Aorta (tissue), 5 donors: ENCODE measurements around the gene ZKSCAN7. TPM values are rescaled to one million over a fixed set of nuclear protein-coding genes. Genes with fewer than 3 reads are reported as not detected.
"Not testable (repeated sequence)": the region's sequence is repeated elsewhere in the genome, so short reads cannot be mapped to it uniquely, and the experiment has no call there.

Source experiments
- ATAC-seq: fragments of 200-7000 bp; cut with Tn5 transposase; one replicate; pipeline ENCODE4 v1.9.1; 2022; ENCODE audit warnings: moderate library complexity; ENCODE audit not compliant: low FRiP score
- DNase-seq, 2 donors: peaks; one replicate each; pipeline ENCODE4 v3.0.0-alpha.2; 2020
- H3K27ac ChIP-seq, 2 donors: one replicate each; pipeline ENCODE4 v1.5.1; 2013; ENCODE audit warnings: low read length in 2 of 2, mild to moderate bottlenecking in 2 of 2, moderate library complexity in 2 of 2, control low read depth in 1 of 2, inconsistent platforms in 1 of 2, low read depth in 1 of 2
- H3K27me3 ChIP-seq, 2 donors: one replicate each; pipeline ENCODE4 v1.6.1; 2013; ENCODE audit warnings: control low read depth in 1 of 2, low read length in 1 of 2, mild to moderate bottlenecking in 1 of 2, moderate library complexity in 1 of 2; ENCODE audit not compliant: insufficient read depth in 2 of 2, control insufficient read depth in 1 of 2
- H3K36me3 ChIP-seq, 2 donors: one replicate each; pipeline ENCODE4 v1.6.1; 2013; ENCODE audit warnings: control low read depth in 1 of 2, low read length in 1 of 2, mild to moderate bottlenecking in 1 of 2; ENCODE audit not compliant: insufficient read depth in 2 of 2, control insufficient read depth in 1 of 2
- H3K4me1 ChIP-seq, 2 donors: one replicate each; pipeline ENCODE4 v1.6.1; 2013; ENCODE audit warnings: low read length in 2 of 2, control low read depth in 1 of 2, mild to moderate bottlenecking in 1 of 2, moderate library complexity in 1 of 2; ENCODE audit not compliant: insufficient read depth in 2 of 2, control insufficient read depth in 1 of 2
- H3K4me3 ChIP-seq, 2 donors: one replicate each; pipeline ENCODE4 v1.5.1; 2013; ENCODE audit warnings: low read length in 2 of 2, control low read depth in 1 of 2, mild to moderate bottlenecking in 1 of 2
- H3K9me3 ChIP-seq: one replicate; pipeline ENCODE4 v1.6.1; 2013; ENCODE audit warnings: mild to moderate bottlenecking, low read length; ENCODE audit not compliant: control insufficient read depth
- WGBS, 2 donors: extraction: QIAGEN DNeasy Blood & Tissue Kit; methylation state at CpG; one replicate each; pipeline ENCODE4 v1.1.7; 2013; 5-methylcytosine and 5-hydroxymethylcytosine counted together
- intact Hi-C, 2 donors: fragments of 100-400 bp; cut with DNase I; formaldehyde crosslinking; loops; one replicate each; pipeline versions ENCODE4 v1.14.2 to v1.15.0; 2022
- polyA plus RNA-seq, 2 donors: library from polyadenylated mRNA; stranded (reverse); fragments of 200-250 nt; gene quantifications; one replicate each; pipeline ENCODE4 v1.2.3, GENCODE V29; 2013
- total RNA-seq, 2 donors: library from RNA; stranded (reverse); fragmentation: NEBNext Ultra II Directional; extraction: Animal tissue kit (Norgen Biotek cat#: 25700); gene quantifications; one replicate each; pipeline ENCODE4 v1.2.1, GENCODE V29; 2021
- donor health status: healthy with polysubstance abuse.
- donor health status: Bipolar disorder and iron deficiency.
- donor health status: DM: no; HTN: no; CAD: no.
- donor health status: DM: no; HTN: no; CAD: no.
- donor health status: DM: yes; HTN: yes; CAD: no.

ZKSCAN7 gene
- total and polyA plus RNA-seq, 4 donors: 0.50 to 6.2 (median 2.8) TPM

GRCh38 chr3:44555723-44556122 is 730 bp downstream of the ZKSCAN7 start:
- no peaks in the 10 kb centered on the region for H3K9me3 ChIP-seq
- peaks cover 0 to 2% of the 10 kb centered on the region in 2 donors for H3K4me1 ChIP-seq
- H3K27me3 ChIP-seq: no peaks in the 10 kb centered on the region
- H3K36me3 ChIP-seq: no peaks in the 10 kb centered on the region
- no peak for DNase-seq
- 8 to 10% methylated on average over 5 of the region's 5 CpGs for whole genome bisulfite sequencing, 2 donors
- intact Hi-C loops: loop anchor here in 1 of 2 donors (2.0 kb wide), 1 partner anchor 45 kb away; no protein-coding TSS in a partner anchor
- no peak for ATAC-seq
- peak overlapping the region; percentile 42 to 86 for H3K4me3 ChIP-seq
- H3K27ac ChIP-seq: no peak overlapping the region

- WGBS, 2 donors: 96 to 97% methylated on average over 9 of the region's 9 CpGs
- intact Hi-C loops: no loop called here
- peaks cover 0 to 2% of the 10 kb centered on the region in 2 donors for H3K4me1 ChIP-seq
- peaks cover 0 to 3% of the 10 kb centered on the region in 2 donors for H3K36me3 ChIP-seq
- H3K4me3 ChIP-seq: no peak overlapping the region
- no peaks in the 10 kb centered on the region for H3K27me3 ChIP-seq
- peaks cover 4% of the 10 kb centered on the region for H3K9me3 ChIP-seq
- no peak for DNase-seq
- no peak overlapping the region for H3K27ac ChIP-seq
- no peak for ATAC-seq
These were observed 2.1 kb downstream of the ZKSCAN7 start for GRCh38 chr3:44557074-44557473.

- no peaks in the 10 kb centered on the region for H3K27me3 ChIP-seq
- H3K4me1 ChIP-seq: no peaks in the 10 kb centered on the region
- peaks cover 7% of the 10 kb centered on the region for H3K9me3 ChIP-seq
- H3K27ac ChIP-seq: no peak overlapping the region
- intact Hi-C loops: no loop called here
- ATAC-seq (no peak), DNase-seq (no peak)
- 95 to 100% methylated on average over 1 of the region's 1 CpG for WGBS, 2 donors
- no peak overlapping the region for H3K4me3 ChIP-seq
- peaks cover 7 to 8% of the 10 kb centered on the region in 2 donors for H3K36me3 ChIP-seq
These were observed 6.1 kb downstream of the ZKSCAN7 start for GRCh38 chr3:44561076-44561475.

- 96 to 100% methylated on average over 3 of the region's 3 CpGs for WGBS, 2 donors
- Histone ChIP-seq H3K9me3 (peaks cover 7% of the 10 kb centered on the region), H3K36me3 (peaks cover 9 to 10% of the 10 kb centered on the region in 2 donors), H3K27ac (no peak overlapping the region), H3K27me3 (no peaks in the 10 kb centered on the region), H3K4me3 (no peak overlapping the region), H3K4me1 (no peaks in the 10 kb centered on the region)
- DNase-seq (no peak), ATAC-seq (no peak)
- intact Hi-C loops: no loop called here
These were observed 7.2 kb downstream of the ZKSCAN7 start for GRCh38 chr3:44562147-44562546.

GRCh38 chr3:44568561-44568960 is 13.6 kb downstream of the ZKSCAN7 start:
- H3K27ac ChIP-seq: no peak overlapping the region
- WGBS, 2 donors: 98 to 100% methylated on average over 1 of the region's 1 CpG
- intact Hi-C loops: no loop called here
- DNase-seq (no peak), ATAC-seq (no peak)
- H3K27me3 ChIP-seq: no peaks in the 10 kb centered on the region
- H3K4me1 ChIP-seq: no peaks in the 10 kb centered on the region
- H3K4me3 ChIP-seq: no peak overlapping the region
- peaks cover 25% of the 10 kb centered on the region for H3K9me3 ChIP-seq
- peaks cover 19 to 25% of the 10 kb centered on the region in 2 donors for H3K36me3 ChIP-seq

GRCh38 chr3:44571024-44571423 is 16.0 kb downstream of the ZKSCAN7 start:
- intact Hi-C loops: no loop called here
- H3K9me3 ChIP-seq: peaks cover 24% of the 10 kb centered on the region

GRCh38 chr3:44576613-44577012 is 21.6 kb downstream of the ZKSCAN7 start:
- ATAC-seq (no peak), DNase-seq (no peak)
- Histone ChIP-seq H3K4me1 (no peaks in the 10 kb centered on the region), H3K9me3 (peaks cover 5% of the 10 kb centered on the region), H3K36me3 (no peaks in the 10 kb centered on the region), H3K27me3 (no peaks in the 10 kb centered on the region), H3K4me3 (no peak overlapping the region), H3K27ac (no peak overlapping the region)
- intact Hi-C loops: no loop called here

More at GRCh38 chr3:44571024-44571423, 16.0 kb downstream of the ZKSCAN7 start:
- ATAC-seq (no peak), DNase-seq (no peak)
- no peak overlapping the region for H3K4me3 ChIP-seq
- H3K27ac ChIP-seq: no peak overlapping the region
- no peaks in the 10 kb centered on the region for H3K27me3 ChIP-seq
- peaks cover 13 to 21% of the 10 kb centered on the region in 2 donors for H3K36me3 ChIP-seq
- 98% methylated on average over 4 of the region's 4 CpGs for WGBS, 2 donors
- no peaks in the 10 kb centered on the region for H3K4me1 ChIP-seq

- H3K36me3 ChIP-seq, H3K27ac ChIP-seq, H3K27me3 ChIP-seq, ATAC-seq, H3K4me3 ChIP-seq, H3K4me1 ChIP-seq, intact Hi-C loops, H3K9me3 ChIP-seq, DNase-seq: not testable (repeated sequence)
- 94 to 96% methylated on average over 11 of the region's 11 CpGs for WGBS, 2 donors
These were observed 22.5 kb downstream of the ZKSCAN7 start for GRCh38 chr3:44577354-44577952.

GRCh38 chr3:44578316-44578715 is 23.3 kb downstream of the ZKSCAN7 start:
- 97% methylated on average over 22 of the region's 22 CpGs for WGBS, 2 donors
- intact Hi-C loops, H3K27ac ChIP-seq, H3K36me3 ChIP-seq, H3K27me3 ChIP-seq, H3K9me3 ChIP-seq, H3K4me1 ChIP-seq, H3K4me3 ChIP-seq, DNase-seq, ATAC-seq: not testable (repeated sequence)
